Rectal smooth muscle tissue (tissue), 1 donor: ENCODE data around the gene TSSK3.
A peak's percentile ranks its signal among the peaks of the same experiment; 100 is the strongest.

Experiments used
- H3K27ac ChIP-seq: one replicate; pipeline ENCODE4 v1.7.0; 2013; ENCODE audit warnings: low read depth, low read length, inconsistent platforms
- H3K27me3 ChIP-seq: one replicate; pipeline ENCODE4 v1.7.0; 2013; ENCODE audit warnings: low read length; ENCODE audit not compliant: control insufficient read depth, insufficient read depth
- H3K36me3 ChIP-seq: one replicate; pipeline ENCODE4 v1.7.0; 2013; ENCODE audit warnings: low read length; ENCODE audit not compliant: control insufficient read depth, insufficient read depth
- H3K4me1 ChIP-seq: one replicate; pipeline ENCODE4 v1.7.0; 2013; ENCODE audit warnings: low read length; ENCODE audit not compliant: control insufficient read depth, insufficient read depth
- H3K4me3 ChIP-seq: one replicate; pipeline ENCODE4 v1.7.0; 2013; ENCODE audit warnings: low read length
- H3K9ac ChIP-seq: one replicate; pipeline ENCODE4 v1.7.0; 2013; ENCODE audit warnings: low read length

TSSK3 gene

DNA sequence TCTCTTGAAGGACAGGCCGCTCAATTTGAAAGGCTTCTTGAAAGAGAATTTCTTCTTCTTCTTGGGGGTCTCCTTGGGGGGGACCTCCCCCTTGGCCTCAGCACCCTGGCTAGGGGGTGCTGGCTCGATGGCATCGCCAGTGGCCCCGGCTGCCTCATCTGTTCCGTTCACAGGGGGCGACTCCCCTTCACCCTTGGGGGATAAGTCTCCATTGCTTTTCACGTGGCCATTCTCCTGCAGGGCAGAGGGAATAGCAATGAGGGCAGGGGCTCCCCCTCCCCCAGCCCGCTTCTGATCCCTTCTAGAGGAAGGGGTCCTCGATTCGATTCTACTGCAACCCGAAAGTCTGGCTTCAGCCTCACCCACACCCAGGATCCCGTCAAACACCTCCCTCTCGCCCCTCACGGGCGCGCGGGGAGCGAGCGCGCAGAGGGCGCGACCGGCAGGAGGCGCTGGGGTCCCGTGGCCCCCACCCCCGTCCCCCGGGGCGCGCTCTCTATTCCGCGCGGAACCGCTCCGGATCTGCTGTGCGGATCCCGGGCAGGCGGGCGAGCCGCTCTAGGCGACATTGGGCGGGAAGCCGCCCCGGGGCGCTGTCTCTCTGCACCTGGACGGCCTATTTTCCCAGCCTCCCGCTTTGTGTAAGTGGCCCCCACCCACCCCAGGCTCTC, 27.3 kb upstream of the TSSK3 start:
- Histone ChIP-seq H3K4me3 (peak overlapping the region; percentile 73), H3K4me1 (peaks cover 3% of the 10 kb centered on the region), H3K27ac (no peak overlapping the region), H3K36me3 (peaks cover 19% of the 10 kb centered on the region), H3K27me3 (no peaks in the 10 kb centered on the region), H3K9ac (no peak overlapping the region)

DNA sequence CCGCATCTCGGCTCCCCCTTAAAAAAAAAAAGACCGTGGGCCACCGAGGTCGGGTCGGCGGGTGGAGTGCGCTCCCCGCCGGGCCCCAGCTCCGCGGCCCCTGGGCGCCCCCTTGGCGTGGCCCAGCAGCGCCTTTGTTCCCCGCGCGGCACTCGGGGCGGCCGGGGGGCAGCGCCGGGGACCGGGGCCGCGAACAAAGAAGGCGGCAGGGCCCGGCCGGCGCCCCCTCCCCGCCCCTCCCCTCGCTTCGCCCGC, 26.9 kb upstream of the TSSK3 start:
- peaks cover 3% of the 10 kb centered on the region for H3K4me1 ChIP-seq
- H3K9ac ChIP-seq = no peak overlapping the region

DNA sequence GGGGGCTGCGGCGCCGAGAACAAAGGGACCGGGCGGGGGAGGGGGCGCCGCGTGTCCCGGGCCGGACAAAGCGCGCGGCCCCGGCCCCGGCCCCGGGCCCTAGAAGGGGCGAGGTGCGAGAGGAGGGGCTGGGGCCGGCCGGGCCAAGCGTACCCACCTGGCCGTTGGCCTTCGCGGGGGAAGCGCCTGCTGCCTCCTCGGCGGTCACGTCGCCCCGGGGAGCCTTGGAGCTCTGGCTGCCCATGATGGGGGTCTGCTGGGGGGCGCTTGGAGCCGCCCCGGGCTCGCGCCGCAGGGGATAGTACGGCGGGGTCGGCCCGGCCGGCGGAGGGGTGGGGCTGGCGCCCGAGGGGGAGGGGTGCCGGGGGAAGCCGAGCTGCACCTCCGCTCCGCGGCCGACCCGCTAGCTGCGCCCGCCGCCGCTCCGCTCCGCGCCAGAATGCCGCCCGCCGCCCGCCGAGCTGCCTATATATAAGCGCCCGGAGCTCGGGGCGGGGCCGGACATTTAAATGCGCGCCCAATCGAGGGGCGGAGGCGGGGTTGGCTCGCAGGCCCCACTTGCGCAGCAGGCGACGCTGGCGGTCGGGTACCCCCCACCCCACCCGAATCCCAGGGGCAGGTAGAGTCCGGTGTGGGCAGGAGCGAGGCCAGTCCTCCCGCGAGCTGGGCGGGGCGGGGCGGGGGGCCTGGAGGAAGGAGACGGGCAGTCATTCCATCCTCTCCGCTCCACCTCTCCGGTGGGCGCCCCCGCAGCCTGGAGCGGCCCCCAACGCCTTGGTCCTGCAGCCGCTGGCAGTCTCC, 26.3 kb upstream of the TSSK3 start, which contains the start of gene MARCKSL1:
TSS of gene MARCKSL1 (minus strand) at position 444 of the 801 bp plus-strand sequence. CDS start at position 244, 200 bp downstream.
- Histone ChIP-seq H3K36me3 (peaks cover 13% of the 10 kb centered on the region), H3K27me3 (no peaks in the 10 kb centered on the region), H3K27ac (no peak within 1 kb of the TSS), H3K4me1 (peaks cover 3% of the 10 kb centered on the region), H3K9ac (no peak within 1 kb of the TSS), H3K4me3 (peak within 1 kb of the TSS; percentile 73)

More for the DNA sequence above, 26.9 kb upstream of the TSSK3 start:
- Histone ChIP-seq H3K36me3 (peaks cover 19% of the 10 kb centered on the region), H3K27me3 (no peaks in the 10 kb centered on the region), H3K27ac (no peak overlapping the region), H3K4me3 (peak overlapping the region; percentile 73)

DNA sequence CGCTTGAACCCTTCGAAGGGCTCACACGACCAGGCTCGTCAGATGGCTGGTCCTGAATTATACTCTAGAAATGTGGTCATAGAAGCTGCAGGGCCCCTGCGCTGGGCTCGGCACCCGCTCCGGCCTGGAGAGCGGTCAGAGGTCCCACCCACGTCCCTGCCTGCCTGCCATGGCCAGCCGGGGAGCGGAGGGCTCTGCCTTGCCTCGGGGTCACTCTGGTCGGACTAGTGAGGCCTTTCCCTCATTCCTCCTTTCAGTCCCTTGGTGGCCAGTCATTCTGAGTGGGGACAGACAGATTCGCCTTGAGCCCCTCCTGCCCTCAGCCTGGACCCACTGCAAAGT, 25.8 kb upstream of the TSSK3 start:
- Histone ChIP-seq H3K4me1 (peaks cover 3% of the 10 kb centered on the region), H3K9ac (no peak overlapping the region), H3K4me3 (peak overlapping the region; percentile 44), H3K36me3 (peaks cover 13% of the 10 kb centered on the region), H3K27me3 (no peaks in the 10 kb centered on the region), H3K27ac (no peak overlapping the region)

DNA sequence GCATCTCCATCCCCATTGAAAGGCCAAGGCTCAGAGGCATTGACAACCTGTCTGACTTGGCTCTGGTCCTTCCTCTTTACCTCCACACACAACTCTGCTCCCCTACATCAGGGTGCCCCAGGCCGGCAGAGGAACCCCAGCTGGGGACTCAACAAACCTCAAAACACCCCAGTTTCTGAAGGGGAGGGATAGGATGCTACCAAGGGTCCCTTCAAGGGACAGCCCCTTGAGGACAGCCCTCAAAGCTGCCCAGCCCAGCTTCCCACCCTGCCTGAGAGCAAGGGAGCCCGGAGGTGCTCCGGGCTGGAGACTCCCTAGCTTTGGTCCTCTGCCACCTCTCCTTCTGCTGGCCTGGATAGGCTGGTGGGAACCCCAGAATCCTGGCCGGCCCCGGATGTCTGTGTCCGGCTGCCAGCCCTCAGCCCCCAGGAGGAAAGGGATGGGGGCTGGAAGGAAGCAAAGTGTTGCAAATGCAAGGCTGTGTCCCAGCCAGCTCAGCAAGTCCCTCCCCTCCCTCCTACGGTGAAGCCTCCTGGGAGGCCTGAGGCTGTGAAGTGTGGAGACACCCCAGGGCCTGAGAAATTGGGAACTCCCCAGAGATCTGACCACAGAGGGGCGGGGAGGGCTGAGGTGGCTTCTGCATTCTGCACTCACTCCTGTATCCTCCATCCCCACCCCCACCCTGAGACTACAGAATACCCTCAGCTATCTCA, 25.2 kb upstream of the TSSK3 start:
- peaks cover 8% of the 10 kb centered on the region for H3K36me3 ChIP-seq
- no peak overlapping the region for H3K4me3 ChIP-seq
- H3K27me3 ChIP-seq = no peaks in the 10 kb centered on the region
- H3K27ac ChIP-seq = no peak overlapping the region
- H3K9ac ChIP-seq = no peak overlapping the region
- H3K4me1 ChIP-seq = peaks cover 3% of the 10 kb centered on the region

DNA sequence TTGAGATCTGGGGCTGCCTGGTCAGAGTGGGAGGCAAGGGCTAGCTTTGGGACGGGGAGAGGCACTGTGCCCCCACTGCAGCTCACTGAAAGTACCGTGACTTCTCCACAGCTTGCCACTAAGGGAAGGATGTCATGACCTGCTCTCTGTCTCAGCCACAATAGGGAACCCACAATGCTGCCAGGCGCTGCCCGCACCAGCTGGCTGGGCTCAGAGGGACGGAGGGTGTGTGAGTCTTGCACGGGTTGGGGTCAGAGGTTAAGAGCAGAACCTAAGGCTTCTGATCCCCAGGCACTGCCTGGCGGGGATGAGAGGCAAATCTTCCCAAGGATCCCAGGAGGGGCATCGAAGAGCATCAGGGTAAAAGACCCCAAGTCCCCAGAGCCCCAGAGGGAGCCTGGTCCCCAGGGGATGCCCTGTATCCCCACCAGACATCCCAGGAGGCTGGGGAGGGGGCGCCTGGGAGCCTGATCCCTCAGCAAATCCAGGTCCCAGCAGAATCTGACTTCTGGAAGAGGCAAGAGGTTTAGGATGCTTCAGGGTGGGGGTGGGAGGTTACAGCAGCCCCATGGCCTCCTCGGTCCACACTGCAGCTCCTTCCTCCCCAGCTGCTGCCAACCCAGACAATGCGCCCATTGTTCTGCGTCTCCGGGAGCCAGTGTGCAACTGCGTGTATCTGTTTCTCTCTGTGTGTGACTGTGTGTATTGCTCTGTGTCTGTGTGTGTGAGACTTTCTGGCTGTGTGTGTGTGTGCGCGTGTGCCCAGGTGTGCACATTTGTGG, 24.3 kb upstream of the TSSK3 start:
- Histone ChIP-seq H3K4me1 (peaks cover 3% of the 10 kb centered on the region), H3K36me3 (peaks cover 6% of the 10 kb centered on the region), H3K4me3 (no peak overlapping the region), H3K9ac (no peak overlapping the region), H3K27ac (no peak overlapping the region), H3K27me3 (no peaks in the 10 kb centered on the region)

DNA sequence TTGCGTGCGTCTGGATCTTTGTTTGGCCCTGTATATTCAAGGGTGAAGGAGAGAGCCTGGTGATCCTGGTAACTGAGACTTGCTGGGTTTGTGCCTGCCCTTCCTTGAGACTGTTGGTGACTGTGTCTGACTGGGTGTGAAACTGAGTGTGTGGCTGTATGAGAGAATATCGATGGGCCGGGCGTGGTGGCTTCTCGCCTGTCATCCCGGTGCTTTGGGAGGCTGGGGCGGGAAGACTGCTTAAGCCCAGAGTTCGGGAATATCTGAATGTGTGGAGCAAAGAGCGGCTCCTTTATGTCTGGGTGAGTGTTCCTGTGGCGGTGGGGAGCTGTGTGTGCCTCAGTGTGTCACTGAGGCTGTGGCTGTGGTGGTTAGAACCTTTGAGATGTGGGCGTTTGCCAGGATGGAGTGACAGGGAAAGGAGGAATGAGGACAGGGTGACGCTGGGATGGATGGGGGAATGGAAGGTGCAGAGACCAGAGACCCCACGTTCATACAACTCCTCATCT, 23.6 kb upstream of the TSSK3 start:
- Histone ChIP-seq H3K4me1 (peaks cover 3% of the 10 kb centered on the region), H3K4me3 (no peak overlapping the region), H3K27me3 (no peaks in the 10 kb centered on the region), H3K27ac (no peak overlapping the region), H3K9ac (no peak overlapping the region), H3K36me3 (peaks cover 2% of the 10 kb centered on the region)

DNA sequence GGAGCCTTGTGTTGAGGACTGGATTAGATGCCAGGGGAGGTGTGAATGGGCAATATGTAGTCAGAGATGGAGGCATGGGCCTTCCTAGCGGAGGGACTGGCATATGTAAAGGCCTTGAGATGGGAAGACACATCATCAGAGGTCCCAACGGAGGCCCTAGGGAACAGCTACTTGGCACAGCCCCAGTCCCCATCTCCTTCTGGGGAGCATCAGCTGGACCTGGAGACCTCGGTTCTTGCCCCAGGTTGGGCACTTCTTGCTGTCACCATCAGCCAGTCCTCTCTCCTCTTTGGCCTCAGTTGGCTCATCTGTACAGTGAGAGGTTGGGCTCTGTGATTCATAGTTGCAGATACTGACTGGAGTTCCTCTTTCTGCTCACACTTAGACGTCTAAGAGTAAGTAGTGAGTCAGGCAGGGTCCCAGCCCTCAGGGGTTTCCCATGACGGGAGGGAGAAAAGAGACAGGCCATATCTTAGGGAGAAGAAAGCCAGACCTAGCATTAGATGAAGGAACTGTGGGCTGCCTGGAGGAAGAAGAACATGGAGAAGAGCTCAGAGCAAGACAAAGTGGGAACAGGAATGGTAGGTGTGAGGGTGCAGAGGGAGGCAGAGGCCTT, 22.9 kb upstream of the TSSK3 start:
- Histone ChIP-seq H3K27ac (no peak overlapping the region), H3K27me3 (no peaks in the 10 kb centered on the region), H3K4me3 (no peak overlapping the region), H3K36me3 (no peaks in the 10 kb centered on the region), H3K4me1 (peaks cover 3% of the 10 kb centered on the region), H3K9ac (no peak overlapping the region)

DNA sequence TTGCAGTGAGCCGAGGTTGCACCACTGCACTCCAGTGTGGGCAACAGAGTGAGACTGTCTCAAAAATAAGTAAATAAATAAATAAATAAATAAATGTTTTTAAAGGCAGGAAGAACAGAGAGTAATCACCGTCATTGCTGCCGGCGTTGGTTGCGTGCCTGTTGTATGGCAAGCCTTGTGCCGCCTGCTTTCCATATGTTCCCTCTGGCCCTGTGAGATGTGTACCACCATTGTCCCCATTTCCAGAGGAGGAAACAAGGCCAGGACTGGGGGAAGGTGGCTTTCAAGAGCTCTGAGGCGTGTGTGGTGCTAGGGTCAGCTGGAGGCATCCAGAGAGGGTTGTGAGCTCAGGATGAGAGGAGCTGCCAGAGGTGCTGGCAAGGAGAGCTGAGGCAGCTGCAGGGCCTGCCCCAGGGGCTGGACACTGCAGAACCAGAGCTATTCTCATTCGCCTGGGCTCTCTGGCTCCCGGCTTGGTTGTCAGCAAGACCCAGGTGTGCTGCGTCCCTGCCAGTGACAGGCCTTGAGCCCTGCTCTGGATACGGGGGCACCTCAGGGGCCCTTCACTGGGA, 21.1 kb upstream of the TSSK3 start:
- H3K36me3 ChIP-seq = no peaks in the 10 kb centered on the region
- no peaks in the 10 kb centered on the region for H3K4me1 ChIP-seq
- no peak overlapping the region for H3K27ac ChIP-seq
- no peak overlapping the region for H3K4me3 ChIP-seq
- H3K27me3 ChIP-seq = no peaks in the 10 kb centered on the region
- no peak overlapping the region for H3K9ac ChIP-seq

DNA sequence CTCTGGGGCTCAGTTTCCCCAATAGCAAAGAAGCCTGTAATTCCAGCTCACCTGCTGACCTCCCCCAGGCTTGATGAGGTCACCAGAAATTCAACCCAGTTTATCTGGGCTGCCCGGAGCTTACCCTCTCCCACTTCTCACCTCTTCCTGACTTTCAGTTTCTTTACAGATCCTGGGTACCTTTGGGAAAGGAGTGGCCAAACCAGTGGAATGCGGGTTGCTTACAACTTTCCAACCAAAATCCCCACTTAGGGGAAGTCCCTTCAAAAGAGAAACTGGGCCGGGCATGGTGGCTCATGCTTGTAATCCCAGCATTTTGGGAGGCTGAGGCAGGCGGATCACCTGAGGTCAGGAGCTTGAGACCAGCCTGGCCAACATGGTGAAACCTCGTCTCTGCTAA, 20.4 kb upstream of the TSSK3 start:
- no peak overlapping the region for H3K4me3 ChIP-seq
- no peak overlapping the region for H3K27ac ChIP-seq
- no peaks in the 10 kb centered on the region for H3K36me3 ChIP-seq
- no peaks in the 10 kb centered on the region for H3K4me1 ChIP-seq
- H3K27me3 ChIP-seq = no peaks in the 10 kb centered on the region
- H3K9ac ChIP-seq = no peak overlapping the region

DNA sequence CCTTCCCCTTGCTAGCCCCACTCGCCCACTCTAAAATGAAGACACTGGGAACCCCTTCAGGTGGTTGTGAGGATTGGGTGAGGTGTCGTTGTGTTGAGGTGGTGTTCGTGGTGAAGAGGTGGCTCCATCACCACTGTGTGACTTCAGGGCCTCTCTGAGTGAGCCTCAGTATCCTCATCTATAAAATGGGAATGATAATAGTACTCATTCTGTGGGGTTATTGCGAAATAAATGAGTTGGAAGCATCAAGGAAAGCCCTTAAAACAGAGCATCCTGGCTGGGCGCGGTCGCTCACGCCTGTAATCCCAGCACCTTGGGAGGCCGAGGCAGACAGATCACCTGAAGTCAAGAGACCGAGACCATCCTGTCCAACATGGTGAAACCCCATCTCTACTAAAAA, 19.6 kb upstream of the TSSK3 start:
- H3K27me3 ChIP-seq = no peaks in the 10 kb centered on the region
- no peak overlapping the region for H3K27ac ChIP-seq
- H3K36me3 ChIP-seq = no peaks in the 10 kb centered on the region
- H3K4me3 ChIP-seq = no peak overlapping the region
- H3K9ac ChIP-seq = no peak overlapping the region
- no peaks in the 10 kb centered on the region for H3K4me1 ChIP-seq
